ENCODE data around the gene ACAA1.
"Not testable (repeated sequence)": the region's sequence is repeated elsewhere in the genome, so short reads cannot be mapped to it uniquely, and the experiment has no call there.

Gene ACAA1

DNA sequence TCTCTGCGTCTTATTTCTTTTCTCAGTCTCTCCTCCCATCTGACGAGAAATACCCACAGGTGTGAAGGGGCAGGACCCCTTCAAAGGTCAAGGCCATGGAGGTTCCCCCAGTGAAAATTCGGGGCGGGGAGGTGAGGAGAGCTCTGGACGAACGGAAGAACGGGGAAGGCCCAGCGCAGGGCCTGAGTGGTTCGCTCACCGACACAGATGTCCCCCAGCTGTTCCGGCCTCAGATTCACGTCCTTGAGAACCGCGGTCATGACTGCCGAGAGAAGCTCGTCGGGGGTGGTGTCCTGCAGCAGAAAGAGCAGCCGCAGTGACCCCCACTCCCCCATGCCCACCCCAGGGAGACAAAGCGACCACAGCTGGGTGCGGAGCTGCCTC is 542 bp downstream of the ACAA1 start:
- no peak for DNase-seq (ENCODE audit: extremely low read depth, low read depth)
- peak overlapping the region; percentile 80 for H3K4me3 ChIP-seq (replicated peaks; ENCODE audit: low read depth, low read length)
- TF ChIP-seq, protein P1, sequence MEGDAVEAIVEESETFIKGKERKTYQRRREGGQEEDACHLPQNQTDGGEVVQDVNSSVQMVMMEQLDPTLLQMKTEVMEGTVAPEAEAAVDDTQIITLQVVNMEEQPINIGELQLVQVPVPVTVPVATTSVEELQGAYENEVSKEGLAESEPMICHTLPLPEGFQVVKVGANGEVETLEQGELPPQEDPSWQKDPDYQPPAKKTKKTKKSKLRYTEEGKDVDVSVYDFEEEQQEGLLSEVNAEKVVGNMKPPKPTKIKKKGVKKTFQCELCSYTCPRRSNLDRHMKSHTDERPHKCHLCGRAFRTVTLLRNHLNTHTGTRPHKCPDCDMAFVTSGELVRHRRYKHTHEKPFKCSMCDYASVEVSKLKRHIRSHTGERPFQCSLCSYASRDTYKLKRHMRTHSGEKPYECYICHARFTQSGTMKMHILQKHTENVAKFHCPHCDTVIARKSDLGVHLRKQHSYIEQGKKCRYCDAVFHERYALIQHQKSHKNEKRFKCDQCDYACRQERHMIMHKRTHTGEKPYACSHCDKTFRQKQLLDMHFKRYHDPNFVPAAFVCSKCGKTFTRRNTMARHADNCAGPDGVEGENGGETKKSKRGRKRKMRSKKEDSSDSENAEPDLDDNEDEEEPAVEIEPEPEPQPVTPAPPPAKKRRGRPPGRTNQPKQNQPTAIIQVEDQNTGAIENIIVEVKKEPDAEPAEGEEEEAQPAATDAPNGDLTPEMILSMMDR (IDR thresholded peaks at IDR 0.05; ENCODE audit: low read depth, low read length, missing control alignments) = no peak

DNA sequence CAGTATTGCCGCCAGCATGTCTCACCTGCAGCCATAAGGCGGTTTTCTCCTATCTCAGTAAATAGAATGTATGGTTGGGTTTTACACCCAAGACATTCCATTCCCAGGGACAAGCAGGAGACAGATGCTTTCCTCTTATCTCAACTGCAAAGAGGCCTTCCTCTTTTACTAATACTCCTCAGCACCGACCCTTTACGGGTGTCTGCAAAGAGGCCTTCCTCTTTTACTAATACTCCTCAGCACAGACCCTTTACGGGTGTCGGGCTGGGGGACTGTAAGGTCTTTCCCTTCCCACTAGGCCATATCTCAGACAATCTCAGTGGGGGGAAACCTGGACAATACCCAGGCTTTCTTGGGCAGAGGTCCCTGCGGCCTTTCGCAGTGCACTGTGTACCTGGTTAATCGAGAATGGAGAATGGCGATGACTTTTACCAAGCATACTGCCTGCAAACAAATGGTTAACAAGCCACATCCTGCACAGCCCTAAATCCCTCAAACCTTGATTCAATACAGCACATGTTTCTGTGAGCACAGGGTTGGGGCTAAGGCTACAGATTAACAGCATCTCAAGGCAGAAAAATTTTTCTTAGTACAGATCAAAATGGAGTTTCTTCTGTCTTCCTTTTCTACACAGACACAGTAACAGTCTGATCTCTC is 1.2 kb downstream of the ACAA1 start:
- H3K4me3 ChIP-seq (replicated peaks; ENCODE audit: low read depth, low read length) = peak overlapping the region; percentile 80
- DNase-seq (ENCODE audit: extremely low read depth, low read depth) = not testable (repeated sequence)

DNA sequence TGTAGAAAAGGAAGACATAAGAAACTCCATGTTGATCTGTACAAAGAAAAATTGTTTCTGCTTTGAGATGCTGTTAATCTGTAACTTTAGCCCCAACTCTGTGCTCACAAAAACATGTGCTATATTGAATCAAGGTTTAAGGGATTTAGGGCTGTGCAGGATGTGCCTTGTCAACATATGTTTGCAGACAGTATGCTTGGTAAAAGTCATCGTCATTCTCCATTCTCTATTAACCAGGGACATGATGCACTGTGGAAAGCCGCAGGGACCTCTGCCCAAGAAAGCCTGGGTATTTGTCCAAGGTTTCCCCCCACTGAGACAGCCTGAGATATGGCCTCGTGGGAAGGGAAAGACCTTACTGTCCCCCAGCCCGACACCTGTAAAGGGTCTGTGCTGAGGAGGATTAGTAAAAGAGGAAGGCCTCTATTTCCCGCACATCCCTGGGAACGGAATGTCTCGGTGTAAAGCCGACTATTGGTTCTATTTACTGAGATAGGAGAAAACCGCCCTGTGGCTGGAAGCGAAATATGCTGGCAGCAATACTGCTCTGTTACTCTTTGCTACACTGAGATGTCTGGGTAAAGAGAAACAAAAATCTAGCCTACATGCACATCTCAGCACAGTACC is 2.3 kb downstream of the ACAA1 start:
- not testable (repeated sequence) for DNase-seq (ENCODE audit: extremely low read depth, low read depth); H3K4me3 ChIP-seq (replicated peaks; ENCODE audit: low read depth, low read length)

DNA sequence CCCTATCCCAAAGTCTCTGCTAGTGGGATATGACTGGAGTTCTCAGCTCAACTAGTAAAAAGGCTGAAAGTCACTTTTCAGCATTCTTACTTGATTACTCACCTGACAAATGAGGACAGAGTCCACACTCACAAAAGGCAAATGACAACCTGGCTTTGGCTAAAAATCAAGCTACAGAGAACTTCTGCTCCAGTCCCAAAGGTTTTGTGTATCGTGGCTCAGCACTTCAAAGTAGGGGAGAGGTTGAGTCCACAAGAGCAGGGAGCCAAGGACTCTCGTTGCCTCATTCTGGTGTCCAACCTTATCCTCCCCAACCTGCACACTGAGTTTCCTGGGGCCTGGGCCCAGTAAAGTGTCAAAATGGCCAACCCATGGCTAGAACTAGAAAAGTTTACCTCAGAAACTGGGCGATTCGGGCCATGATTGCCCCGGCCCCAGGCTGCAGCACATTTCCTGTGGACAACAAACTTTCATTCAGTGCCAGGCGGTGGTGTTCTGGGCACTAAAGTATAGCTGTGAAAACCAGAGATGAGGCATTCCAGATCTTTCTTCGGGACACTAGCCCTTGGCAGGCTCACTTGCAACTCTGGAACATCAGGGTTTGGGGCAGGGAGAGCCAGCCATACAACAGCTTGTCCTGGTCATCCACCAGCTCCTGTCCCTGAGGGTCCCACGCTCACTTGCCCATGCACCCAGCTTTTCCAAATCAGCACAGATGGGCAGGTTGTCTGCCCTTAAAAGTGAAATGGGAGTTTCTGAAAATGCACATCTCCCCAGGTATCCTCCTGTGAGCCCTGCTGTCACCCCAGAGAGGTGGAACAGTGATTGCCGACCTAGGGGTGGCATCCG is 3.1 kb downstream of the ACAA1 start:
- TF ChIP-seq, protein P1 (IDR thresholded peaks at IDR 0.05; ENCODE audit: low read depth, low read length, missing control alignments) = no peak
- DNase-seq (ENCODE audit: extremely low read depth, low read depth) = no peak
- no peak overlapping the region for H3K4me3 ChIP-seq (replicated peaks; ENCODE audit: low read depth, low read length)

DNA sequence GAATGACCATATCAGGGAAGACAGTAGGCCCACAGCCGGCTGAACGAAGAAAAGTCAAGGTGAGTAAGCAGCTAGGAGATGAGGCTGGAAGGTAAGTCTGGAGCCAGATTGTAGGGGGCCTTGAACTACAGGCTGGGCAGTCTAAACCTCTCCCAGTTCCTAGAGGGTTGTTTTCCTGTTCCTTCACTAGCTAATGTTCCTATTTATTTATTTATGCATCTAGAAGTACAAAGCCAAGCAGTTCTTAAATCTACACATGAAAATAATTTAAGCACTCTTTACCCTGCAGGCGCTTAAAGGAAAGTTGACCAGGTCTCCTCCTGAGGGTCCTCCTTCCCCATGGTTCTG is 3.7 kb downstream of the ACAA1 start:
- H3K4me3 ChIP-seq (replicated peaks; ENCODE audit: low read depth, low read length) = no peak overlapping the region
- TF ChIP-seq, protein P1 (IDR thresholded peaks at IDR 0.05; ENCODE audit: low read depth, low read length, missing control alignments) = no peak
- DNase-seq (ENCODE audit: extremely low read depth, low read depth) = no peak

DNA sequence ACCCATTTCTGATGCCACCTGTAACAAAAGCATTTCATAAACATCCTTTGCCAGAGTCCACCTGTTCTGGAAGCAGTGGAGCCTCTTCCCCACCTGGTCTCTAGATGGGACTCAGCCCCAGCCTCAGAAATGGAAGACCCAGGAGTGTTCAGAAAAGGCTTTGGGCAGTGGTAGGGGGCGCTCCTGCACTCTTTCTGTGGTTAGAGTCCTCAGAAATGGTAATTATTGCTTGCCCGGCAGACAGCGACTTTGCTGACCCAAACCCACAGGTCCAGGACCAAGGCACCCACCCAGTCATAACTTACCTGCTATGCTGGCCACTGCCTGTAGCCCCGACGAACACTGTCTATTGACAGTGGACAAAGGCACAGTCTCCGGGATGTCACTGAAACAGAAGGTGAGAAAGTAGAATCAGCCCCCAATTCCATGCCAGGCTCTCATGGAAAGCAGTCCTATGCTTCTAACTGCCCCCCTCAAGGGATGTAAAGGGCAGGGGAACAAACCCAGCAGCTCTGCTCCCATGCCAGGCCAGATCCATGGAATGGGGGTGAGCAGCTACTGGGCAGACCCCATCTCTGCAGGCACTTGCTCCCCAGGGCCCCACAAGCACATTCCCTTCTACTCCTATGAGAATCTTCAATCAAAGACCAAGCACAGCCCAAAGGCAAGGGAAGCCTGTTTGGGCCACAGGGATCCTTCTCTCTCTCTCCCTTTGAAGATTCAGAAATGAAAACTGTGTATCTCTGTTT is 5.1 kb downstream of the ACAA1 start:
- TF ChIP-seq, protein P1 (IDR thresholded peaks at IDR 0.05; ENCODE audit: low read depth, low read length, missing control alignments) = peak; percentile 66
- no peak for DNase-seq (ENCODE audit: extremely low read depth, low read depth)
- no peak overlapping the region for H3K4me3 ChIP-seq (replicated peaks; ENCODE audit: low read depth, low read length)

DNA sequence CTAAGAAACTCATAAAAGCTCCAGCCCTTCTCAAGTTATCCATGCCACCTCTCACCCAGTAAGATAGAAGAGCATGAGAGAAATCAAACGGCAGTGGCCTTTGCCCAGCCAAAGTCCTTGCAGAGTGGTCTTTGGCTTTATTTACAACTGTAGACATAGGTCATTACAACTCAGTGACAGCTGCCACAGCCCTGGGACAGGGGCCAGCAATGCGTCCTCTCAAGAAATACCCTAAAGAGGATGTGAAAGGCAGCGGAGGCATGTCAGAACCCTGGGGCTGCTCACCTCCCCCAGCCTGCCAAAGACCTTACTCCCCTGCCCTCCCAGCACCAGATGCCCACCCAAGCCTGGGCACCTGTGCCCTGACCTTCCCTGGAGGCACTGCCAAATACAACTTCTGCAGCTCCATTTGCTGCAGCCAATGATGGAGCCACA is 6.3 kb downstream of the ACAA1 start:
- TF ChIP-seq, protein P1 (IDR thresholded peaks at IDR 0.05; ENCODE audit: low read depth, low read length, missing control alignments) = no peak
- DNase-seq (ENCODE audit: extremely low read depth, low read depth) = no peak
- no peak overlapping the region for H3K4me3 ChIP-seq (replicated peaks; ENCODE audit: low read depth, low read length)

Measured in HFF-Myc (cell line).